ENCODE results near the gene LBHD2.

DNA sequence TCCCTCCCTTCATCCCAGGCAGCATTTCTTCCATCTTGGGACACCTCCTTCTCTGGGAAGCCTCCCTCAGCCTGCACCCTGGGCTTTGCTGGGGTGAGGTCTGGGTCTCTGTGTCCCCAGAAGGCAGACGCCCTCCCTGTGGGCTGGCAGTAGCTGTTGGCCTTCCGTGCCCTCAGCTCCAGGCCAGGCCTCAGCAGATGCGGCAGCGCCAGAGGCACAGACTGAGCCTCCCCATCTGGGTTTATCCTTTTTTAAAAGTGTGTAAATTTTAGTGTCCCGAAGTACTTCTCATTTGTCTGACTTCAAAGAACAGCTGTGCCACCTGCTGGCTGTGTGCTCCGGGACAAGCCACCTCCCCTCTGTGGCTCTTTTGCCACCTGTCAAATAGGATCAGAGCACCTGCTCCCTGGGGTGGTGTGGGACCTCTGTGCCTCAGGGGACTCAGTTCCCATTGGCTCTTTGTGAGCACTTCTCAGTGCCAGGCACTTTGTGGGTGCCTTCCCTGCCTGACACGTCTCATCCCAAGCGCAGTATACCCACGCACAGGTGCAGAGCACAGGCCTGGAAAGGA is 21.7 kb downstream of the LBHD2 start:
- no peak for TF ChIP-seq RXRA (IDR thresholded peaks at IDR 0.05)
- TF ChIP-seq YY1 (IDR thresholded peaks at IDR 0.05), result no peak
- TF ChIP-seq, protein P1, sequence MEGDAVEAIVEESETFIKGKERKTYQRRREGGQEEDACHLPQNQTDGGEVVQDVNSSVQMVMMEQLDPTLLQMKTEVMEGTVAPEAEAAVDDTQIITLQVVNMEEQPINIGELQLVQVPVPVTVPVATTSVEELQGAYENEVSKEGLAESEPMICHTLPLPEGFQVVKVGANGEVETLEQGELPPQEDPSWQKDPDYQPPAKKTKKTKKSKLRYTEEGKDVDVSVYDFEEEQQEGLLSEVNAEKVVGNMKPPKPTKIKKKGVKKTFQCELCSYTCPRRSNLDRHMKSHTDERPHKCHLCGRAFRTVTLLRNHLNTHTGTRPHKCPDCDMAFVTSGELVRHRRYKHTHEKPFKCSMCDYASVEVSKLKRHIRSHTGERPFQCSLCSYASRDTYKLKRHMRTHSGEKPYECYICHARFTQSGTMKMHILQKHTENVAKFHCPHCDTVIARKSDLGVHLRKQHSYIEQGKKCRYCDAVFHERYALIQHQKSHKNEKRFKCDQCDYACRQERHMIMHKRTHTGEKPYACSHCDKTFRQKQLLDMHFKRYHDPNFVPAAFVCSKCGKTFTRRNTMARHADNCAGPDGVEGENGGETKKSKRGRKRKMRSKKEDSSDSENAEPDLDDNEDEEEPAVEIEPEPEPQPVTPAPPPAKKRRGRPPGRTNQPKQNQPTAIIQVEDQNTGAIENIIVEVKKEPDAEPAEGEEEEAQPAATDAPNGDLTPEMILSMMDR (IDR thresholded peaks at IDR 0.05; ENCODE audit: low read depth, low read length, missing input control), result no peak
- no peak for TF ChIP-seq EGR1 (IDR thresholded peaks at IDR 0.05; ENCODE audit: low read depth in 2 of 2)
- TF ChIP-seq, protein P2, sequence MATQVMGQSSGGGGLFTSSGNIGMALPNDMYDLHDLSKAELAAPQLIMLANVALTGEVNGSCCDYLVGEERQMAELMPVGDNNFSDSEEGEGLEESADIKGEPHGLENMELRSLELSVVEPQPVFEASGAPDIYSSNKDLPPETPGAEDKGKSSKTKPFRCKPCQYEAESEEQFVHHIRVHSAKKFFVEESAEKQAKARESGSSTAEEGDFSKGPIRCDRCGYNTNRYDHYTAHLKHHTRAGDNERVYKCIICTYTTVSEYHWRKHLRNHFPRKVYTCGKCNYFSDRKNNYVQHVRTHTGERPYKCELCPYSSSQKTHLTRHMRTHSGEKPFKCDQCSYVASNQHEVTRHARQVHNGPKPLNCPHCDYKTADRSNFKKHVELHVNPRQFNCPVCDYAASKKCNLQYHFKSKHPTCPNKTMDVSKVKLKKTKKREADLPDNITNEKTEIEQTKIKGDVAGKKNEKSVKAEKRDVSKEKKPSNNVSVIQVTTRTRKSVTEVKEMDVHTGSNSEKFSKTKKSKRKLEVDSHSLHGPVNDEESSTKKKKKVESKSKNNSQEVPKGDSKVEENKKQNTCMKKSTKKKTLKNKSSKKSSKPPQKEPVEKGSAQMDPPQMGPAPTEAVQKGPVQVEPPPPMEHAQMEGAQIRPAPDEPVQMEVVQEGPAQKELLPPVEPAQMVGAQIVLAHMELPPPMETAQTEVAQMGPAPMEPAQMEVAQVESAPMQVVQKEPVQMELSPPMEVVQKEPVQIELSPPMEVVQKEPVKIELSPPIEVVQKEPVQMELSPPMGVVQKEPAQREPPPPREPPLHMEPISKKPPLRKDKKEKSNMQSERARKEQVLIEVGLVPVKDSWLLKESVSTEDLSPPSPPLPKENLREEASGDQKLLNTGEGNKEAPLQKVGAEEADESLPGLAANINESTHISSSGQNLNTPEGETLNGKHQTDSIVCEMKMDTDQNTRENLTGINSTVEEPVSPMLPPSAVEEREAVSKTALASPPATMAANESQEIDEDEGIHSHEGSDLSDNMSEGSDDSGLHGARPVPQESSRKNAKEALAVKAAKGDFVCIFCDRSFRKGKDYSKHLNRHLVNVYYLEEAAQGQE (IDR thresholded peaks at IDR 0.05), result no peak
- TF ChIP-seq, protein P3, sequence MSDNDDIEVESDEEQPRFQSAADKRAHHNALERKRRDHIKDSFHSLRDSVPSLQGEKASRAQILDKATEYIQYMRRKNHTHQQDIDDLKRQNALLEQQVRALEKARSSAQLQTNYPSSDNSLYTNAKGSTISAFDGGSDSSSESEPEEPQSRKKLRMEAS (IDR thresholded peaks at IDR 0.05), result no peak
- no peak for TF ChIP-seq NR2F2 (IDR thresholded peaks at IDR 0.05)
- TF ChIP-seq RAD21 (IDR thresholded peaks at IDR 0.05), result peak in 1 of 2 donors; percentile 21
